HG02759 (cell line): Measurements from ENCODE around the gene CAMSAP3.

ENCODE experiments used
- ATAC-seq: cut with Tn5 transposase; IDR thresholded peaks from one replicate; pipeline ENCODE4 v1.9.1; 2021; ENCODE audit warnings: mild to moderate bottlenecking, moderate library complexity; ENCODE audit not compliant: unreplicated experiment

The CAMSAP3 gene

GRCh38 chr19:7595466-7596133 lies at the start of gene CAMSAP3:
TSS of gene CAMSAP3 (plus strand) at chr19:7595863. CDS start at chr19:7596003, 140 bp downstream.
- peak; percentile 58 for ATAC-seq

GRCh38 chr19:7545904-7546303 lies 49.8 kb upstream of the CAMSAP3 start:
- no peak for ATAC-seq

GRCh38 chr19:7547159-7547558 lies 48.5 kb upstream of the CAMSAP3 start:
- ATAC-seq: no peak

- ATAC-seq: no peak
These were observed 46.1 kb upstream of the CAMSAP3 start for GRCh38 chr19:7549429-7550148.

GRCh38 chr19:7550169-7550770 lies 45.4 kb upstream of the CAMSAP3 start:
- ATAC-seq: no peak

- no peak for ATAC-seq
These were observed 44.5 kb upstream of the CAMSAP3 start for GRCh38 chr19:7550987-7551761.

- no peak for ATAC-seq
These were observed 42.9 kb upstream of the CAMSAP3 start for GRCh38 chr19:7552781-7553180.

GRCh38 chr19:7554565-7554964 lies 41.1 kb upstream of the CAMSAP3 start:
- ATAC-seq: no peak

- no peak for ATAC-seq
These were observed 40.4 kb upstream of the CAMSAP3 start for GRCh38 chr19:7554990-7555864.

- ATAC-seq: no peak
These were observed 38.9 kb upstream of the CAMSAP3 start for GRCh38 chr19:7556696-7557315.

- ATAC-seq: no peak
These were observed 37.0 kb upstream of the CAMSAP3 start for GRCh38 chr19:7558667-7559066.

GRCh38 chr19:7559102-7559501 lies 36.6 kb upstream of the CAMSAP3 start:
- ATAC-seq: no peak

GRCh38 chr19:7560255-7560654 lies 35.4 kb upstream of the CAMSAP3 start:
- ATAC-seq: no peak

- ATAC-seq: no peak
These were observed 34.3 kb upstream of the CAMSAP3 start for GRCh38 chr19:7561325-7561724.

GRCh38 chr19:7562646-7563393 lies 32.8 kb upstream of the CAMSAP3 start:
- ATAC-seq: no peak

GRCh38 chr19:7564866-7565265 lies 30.8 kb upstream of the CAMSAP3 start:
- ATAC-seq: no peak

- no peak for ATAC-seq
These were observed 30.3 kb upstream of the CAMSAP3 start for GRCh38 chr19:7565332-7565731.

- no peak for ATAC-seq
These were observed 24.9 kb upstream of the CAMSAP3 start for GRCh38 chr19:7570761-7571160.

- ATAC-seq: no peak
These were observed 20.1 kb upstream of the CAMSAP3 start for GRCh38 chr19:7575434-7576040.
